Stimulated activated naive CD4-positive, alpha-beta T cell (primary cell): ENCODE data around the gene DOCK8.

ENCODE experiments used
- DNase-seq, 6 experiments: peaks; one replicate each; lab custom pipeline; 2025; lab: John Stamatoyannopoulos, UW

The DOCK8 gene

DNA sequence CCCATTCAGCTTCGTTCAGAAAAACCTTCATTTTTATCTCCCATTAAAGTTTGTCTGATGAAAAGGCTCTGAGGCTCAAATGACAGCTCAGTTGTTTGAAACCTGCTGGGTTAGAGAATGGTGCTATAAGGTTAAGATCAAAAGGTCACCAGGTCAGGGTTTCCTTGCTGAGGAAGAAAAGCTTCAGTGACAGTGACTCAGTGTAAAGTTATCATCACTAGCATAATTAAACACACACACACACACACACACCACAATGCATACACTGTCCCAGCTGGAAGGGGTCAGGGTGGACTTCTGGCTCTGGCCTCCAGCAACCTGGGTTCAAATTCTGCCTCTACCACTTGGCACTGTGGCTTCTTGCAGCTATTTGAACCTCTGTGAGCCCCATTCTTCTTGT is 281.1 kb downstream of the DOCK8 start:
- no peak for DNase-seq

DNA sequence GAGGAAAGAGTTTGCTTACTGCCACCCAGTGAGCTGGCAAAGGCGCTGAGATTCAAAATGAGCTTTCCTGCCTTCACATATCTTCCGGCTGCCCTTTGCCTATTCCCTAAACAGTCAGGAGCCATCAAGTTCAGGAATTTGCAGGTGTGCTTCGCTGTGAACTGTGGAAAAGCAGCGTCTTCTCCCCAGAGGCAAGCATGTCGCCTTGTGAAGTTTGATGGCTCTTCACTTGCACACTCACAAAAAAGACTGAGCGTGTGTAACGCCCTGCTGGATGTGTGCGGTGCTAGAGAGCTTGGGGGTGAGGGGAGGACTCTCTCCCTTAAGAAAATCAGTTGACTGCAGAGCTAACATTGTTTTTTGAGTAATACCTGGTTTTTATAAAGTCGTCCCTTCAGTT is 288.7 kb downstream of the DOCK8 start:
- DNase-seq, result peak in 1 of 6 experiments; percentile 56

DNA sequence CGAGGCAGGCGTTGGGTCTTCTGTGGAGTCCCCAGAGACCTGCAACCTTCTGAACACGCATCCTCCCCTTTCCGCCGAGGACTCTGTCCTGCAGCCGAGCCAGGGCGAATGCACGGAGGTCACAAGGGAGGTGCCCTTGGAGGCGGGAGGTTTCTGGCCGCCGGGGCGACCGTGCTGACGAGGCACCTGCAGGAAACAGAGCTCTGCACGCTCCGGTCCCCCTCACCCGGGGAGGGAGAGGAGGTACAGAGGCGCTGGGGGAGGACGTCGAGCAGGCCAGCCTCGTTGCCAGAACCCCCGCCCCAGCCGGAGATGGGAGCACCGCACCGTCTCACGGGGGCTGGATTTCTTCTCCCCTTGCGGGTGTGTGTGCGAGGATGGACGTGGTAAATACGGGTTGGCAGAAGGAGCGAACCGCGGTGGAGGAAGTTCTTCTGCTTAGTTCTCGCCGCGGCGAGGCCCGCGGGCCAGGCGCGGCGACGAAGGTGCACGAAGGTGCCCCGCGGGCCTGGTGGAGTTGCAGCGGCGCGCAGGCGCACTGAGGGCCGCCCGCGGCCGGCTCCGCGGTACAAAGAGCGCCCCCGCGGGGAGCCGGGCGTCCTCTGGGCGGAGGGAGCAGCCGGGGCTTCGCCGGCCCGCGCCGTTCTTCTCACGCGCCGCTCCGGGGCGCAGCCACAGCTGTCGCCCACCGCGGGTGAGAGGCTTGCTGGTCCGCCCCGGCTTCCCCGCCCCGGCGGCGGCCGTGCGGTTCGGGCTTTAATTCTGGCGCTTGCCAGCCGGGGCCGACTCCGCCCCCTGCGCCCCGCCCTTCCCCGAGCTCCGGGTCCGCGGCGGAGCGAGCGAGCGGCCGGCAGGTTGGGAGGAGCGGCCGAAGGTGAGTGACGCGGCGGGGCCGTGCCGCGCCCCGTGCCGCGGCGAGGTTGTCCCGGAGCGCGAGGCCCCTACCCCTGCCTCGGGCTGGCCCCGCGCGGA is 289.5 kb downstream of the DOCK8 start, which contains the start of gene KANK1:
TSS of gene KANK1 (plus strand) at position 815 of the 972 bp plus-strand sequence.
- peak; percentile 63 to 86 (median 74) for DNase-seq

DNA sequence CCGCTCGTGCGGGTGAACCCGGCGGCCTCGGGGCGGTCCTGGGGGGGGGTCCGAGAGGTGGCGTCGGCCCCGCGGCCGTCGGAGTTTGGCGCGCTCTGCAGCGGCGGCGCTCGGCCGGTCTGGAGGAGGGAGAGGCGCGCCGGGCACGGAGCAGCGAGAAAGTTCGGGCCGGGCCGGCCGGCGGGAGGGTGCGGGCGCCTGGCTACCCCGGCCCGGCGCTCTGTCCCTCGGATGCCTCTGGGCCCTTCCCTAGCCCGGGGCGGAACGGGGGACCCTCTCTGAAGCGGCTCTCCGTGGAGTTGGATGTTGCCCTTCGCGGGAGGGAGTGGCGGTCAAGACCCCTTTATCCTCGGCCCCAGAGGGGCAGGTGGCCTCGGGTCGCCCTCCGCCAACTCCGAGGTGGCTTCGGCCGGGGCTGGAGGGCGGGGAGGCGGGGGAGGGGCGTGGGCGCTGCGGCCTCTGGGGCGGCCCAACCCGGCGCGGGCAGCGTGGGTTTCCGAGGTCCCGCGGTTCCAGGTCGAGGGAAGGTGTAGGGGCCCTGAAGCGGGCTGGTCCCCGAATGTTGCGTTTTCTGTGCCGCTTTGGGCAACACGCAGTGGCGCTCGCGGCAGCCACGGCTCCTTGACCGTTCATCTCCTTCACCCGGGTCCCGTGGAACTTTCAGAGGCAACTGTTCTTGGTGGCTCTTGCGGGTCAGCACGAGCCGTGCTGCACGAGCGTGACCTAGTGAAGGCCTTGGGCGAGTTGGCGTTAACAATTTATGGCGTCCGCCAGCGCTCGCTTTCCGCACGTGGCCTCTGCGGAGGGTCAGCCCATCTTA is 290.5 kb downstream of the DOCK8 start:
- peak in 2 of 6 experiments; percentile 27 to 44 for DNase-seq

DNA sequence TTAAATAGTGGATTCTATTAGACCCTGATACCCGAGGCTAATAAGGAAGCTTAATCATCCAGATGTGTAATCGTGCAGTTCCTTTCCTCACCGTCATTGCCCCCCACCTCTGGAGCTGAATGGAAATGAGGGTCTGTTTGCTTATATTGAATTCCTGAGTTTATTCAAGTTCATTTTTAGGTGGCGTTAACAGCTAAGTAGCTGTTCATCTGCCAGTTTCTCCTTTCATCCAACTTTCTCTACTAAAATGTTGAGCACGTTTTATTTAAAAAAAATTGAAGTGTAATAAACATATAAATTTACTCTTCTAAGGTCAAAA is 291.0 kb downstream of the DOCK8 start:
- DNase-seq, result peak in 1 of 6 experiments; percentile 33

DNA sequence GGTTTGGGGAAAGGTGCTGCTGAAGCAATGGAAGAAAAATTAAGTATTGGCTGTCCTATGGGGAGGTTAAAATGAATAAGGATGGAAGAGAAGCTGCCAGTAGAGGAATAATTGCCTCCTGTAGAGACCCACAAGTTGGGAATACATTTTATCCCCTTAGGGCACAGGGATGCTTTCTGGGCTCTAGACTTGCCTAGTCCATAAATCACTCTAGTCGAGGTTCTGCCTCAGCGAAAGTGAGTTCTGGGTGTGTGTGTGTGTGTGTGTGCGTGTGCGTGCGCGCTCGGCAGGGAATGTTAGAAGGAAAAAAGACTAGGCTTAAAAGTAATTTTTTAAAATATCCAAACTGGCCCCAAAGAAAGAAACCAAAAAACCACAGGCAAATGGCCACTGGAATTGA is 291.6 kb downstream of the DOCK8 start:
- no peak for DNase-seq

DNA sequence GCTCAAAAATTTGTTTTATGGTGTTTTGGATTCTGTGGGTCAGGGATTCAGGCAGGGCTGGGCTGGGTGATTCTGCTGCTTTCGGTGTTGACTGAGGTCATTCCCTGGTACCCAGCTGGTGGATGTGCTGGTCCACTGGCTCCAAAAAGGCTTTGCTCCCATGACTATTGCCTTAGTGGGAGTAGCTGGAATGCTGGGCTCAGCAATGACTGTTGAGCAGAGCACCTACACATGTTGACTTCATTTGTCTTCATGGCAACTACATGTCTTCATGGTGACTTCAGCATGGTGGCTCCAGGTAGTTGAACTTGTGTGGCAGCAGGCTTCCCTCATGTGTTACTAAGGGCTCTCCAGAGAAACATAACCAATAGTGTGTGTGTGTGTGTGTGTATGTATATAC is 297.2 kb downstream of the DOCK8 start:
- DNase-seq, result no peak

DNA sequence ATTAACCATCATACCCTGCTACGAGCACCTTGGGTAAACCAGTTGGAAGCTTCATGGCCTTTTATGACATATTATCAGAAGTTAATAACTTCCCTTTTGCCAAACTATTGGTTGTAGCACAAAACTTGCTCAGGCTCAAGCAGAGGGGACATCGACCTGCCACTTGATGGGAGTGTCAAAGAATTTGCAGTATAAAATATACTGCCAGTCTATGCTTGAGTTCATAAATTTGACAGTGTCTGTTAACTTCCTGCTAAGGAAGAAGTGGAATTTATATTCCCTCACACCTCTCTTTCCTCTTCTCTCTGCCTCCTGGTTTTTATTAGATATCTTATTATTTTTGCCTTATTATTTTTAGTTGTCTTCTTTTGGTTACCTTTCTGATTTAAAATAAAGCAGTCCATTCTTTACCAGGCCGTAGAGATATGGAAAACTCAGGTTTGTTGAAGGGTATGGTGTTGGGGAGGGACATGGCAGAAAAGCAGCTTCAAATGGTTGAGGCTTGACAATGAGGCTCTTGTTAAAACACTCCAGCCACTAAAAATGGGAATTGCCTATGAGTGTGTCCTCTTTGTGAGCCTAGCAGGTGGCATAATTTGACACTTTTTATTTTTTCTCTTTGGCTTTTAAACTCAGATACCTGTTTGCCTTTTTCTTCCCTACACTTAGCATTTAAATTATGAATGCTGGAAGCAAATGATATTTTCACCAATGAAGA is 298.0 kb downstream of the DOCK8 start:
- DNase-seq, result no peak
